Fibroblast of mammary gland (primary cell): Measurements from ENCODE around the gene NDUFA7.

ENCODE experiments used
- DNase-seq: peaks from one replicate; pipeline ENCODE4 v3.0.0-alpha.2; 2010; ENCODE audit warnings: low read depth
- H3K4me3 ChIP-seq: 2 replicates; pipeline ENCODE4 v1.5.1; 2011; ENCODE audit warnings: low read depth, mild to moderate bottlenecking, low read length, moderate library complexity; ENCODE audit not compliant: control insufficient read depth
- CTCF ChIP-seq: conservative IDR thresholded peaks from 2 replicates; pipeline ENCODE4 v1.5.1; 2011; ENCODE audit warnings: low read depth, low read length, inconsistent platforms; ENCODE audit not compliant: control insufficient read depth, insufficient read depth

The NDUFA7 gene

GRCh38 chr19:8338835-8339234, 17.7 kb upstream of the NDUFA7 start:
- no peak for TF ChIP-seq CTCF
- DNase-seq, result no peak
- H3K4me3 ChIP-seq, result no peak overlapping the region

GRCh38 chr19:8337728-8338127, 16.6 kb upstream of the NDUFA7 start:
- no peak for TF ChIP-seq CTCF
- DNase-seq, result no peak
- H3K4me3 ChIP-seq, result no peak overlapping the region

GRCh38 chr19:8336660-8337059, 15.5 kb upstream of the NDUFA7 start:
- TF ChIP-seq CTCF, result no peak
- no peak overlapping the region for H3K4me3 ChIP-seq
- no peak for DNase-seq

GRCh38 chr19:8336072-8336569, 14.9 kb upstream of the NDUFA7 start:
- H3K4me3 ChIP-seq, result no peak overlapping the region
- no peak for DNase-seq
- no peak for TF ChIP-seq CTCF

- no peak for DNase-seq
- no peak overlapping the region for H3K4me3 ChIP-seq
- no peak for TF ChIP-seq CTCF
Measured at GRCh38 chr19:8335343-8336071, 14.3 kb upstream of the NDUFA7 start.

GRCh38 chr19:8334458-8335342, 13.5 kb upstream of the NDUFA7 start:
- no peak overlapping the region for H3K4me3 ChIP-seq
- peak; percentile 62 for DNase-seq
- TF ChIP-seq CTCF, result no peak
